Mucosa of gallbladder (tissue), 1 donor: Measurements from ENCODE around the gene PRKCZ. TPM values are rescaled to one million over a fixed set of nuclear protein-coding genes. Genes with fewer than 3 reads are reported as not detected.

Experiments used
- DNase-seq: peaks from one replicate; pipeline ENCODE4 v3.0.0-alpha.2; 2020; ENCODE audit warnings: low spot score
- total RNA-seq: library from RNA; stranded (reverse); gene quantifications from one replicate; pipeline ENCODE4 v1.2.1, GENCODE V29; 2021
- donor health status: DM: no; HTN: no; CAD: no.

The PRKCZ gene
- total RNA-seq, 1 donor from 2014 or later, result 29.8 TPM

- peak; percentile 81 for DNase-seq
Measured at GRCh38 chr1:2229037-2229864, 179.0 kb downstream of the PRKCZ start.

DNA sequence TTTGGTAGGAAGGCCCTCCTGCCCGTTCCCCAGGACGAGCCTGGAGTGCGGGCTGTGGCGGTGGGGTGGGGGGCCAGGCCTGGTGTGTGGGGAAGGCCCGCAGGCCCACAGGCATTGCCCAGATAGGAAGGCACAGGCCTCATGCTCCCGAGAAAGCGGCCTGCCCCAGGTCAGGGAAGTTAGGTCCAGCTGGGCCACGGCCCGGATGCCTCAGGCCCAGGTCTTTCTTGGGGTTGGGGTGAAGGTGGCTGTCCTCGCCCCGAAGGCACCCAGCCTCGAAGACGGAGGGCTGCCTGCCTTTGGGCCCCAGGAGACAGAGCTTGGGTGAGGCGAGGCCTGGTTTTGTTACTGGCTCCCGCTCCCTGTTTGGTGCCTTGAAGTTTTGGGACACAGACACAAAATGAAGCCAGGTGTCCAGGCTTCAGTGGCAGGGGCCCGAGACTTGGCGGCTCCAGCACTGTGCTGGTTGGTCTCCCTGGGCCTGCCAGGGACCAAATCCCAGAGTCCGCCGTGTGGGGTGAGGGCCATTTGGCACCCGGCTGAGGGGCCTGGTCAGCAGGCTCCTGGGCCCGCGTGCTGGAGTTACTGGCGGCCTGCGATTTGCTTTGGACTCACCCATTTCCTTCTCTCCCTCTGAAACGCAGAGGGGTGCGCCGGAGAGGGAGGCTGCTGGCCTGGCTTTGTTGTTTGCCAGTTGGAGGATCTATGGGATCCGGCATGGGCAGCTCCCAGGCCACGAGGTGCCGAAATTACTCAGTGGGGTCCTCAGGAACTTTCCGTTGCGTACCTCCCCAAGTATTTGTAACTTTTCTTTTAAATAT is 179.9 kb downstream of the PRKCZ start:
- DNase-seq, result no peak

GRCh38 chr1:2230781-2231531 is 180.7 kb downstream of the PRKCZ start:
- DNase-seq, result no peak

DNA sequence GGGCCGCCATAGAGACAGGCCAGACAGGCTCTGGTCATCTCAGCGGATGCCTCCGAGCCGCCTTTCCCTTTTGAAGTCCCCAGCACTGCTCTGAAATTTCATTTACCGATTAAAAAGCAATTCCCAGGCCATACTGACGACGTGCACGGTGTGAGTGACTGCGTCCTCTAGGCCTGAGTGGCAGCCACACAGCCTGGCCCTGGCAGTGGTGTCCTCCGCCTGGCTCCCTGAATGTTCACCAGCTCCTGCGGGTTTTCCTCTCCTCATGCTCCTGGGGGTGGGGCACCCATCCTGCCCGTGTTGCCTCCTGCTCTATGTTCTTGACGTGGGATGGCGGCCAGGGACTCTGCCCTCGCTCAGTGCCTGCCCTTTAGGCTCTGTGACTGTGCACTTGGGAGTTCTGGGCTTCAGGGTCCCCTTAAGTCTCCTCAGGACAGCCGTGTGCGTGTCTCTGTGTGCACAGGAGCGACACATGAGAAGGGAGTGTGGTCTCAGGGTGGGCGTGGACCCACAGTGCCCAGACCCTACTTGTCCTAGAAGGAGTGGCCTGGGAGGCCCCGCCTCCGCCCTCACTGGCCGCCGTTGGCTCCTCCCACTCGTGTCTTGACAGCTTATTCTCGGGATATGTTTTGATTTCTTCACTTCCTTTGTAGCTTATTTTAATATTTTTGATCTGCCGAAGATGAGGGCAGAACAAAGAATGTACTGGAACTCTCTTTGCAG is 181.5 kb downstream of the PRKCZ start:
- peak; percentile 82 for DNase-seq

DNA sequence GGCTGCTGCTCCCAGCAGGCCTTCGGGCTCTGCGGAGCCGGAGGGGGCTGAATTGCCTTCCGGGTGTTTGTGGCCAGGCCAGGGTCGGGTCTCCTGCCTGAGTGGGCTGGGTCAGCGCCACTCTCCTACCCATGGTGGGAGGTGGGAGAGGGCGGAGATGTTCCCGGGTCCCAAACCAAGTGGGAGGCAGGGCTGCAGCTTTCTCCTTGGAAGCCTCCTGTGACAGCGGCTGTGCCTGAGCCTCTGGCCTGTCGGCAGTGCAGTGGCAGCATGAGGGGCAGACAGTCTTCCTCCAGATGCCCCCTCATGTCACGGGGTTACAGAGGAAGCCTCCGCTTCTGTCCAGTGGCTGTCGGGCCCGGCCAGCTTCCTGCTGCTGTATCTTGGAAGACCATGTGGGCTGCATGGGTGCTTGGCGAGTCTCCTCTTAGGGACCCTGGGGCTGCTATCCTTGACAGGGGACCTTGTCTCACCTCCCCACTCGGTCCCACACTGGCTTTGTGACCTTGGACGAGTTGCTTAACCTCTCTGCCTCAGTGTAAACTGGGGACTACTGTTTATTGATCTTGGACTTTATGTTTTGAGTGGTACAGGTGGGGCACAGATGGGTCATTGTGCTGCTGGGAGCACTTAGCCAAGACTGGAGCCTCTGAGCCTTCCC is 182.2 kb downstream of the PRKCZ start:
- DNase-seq, result no peak

DNA sequence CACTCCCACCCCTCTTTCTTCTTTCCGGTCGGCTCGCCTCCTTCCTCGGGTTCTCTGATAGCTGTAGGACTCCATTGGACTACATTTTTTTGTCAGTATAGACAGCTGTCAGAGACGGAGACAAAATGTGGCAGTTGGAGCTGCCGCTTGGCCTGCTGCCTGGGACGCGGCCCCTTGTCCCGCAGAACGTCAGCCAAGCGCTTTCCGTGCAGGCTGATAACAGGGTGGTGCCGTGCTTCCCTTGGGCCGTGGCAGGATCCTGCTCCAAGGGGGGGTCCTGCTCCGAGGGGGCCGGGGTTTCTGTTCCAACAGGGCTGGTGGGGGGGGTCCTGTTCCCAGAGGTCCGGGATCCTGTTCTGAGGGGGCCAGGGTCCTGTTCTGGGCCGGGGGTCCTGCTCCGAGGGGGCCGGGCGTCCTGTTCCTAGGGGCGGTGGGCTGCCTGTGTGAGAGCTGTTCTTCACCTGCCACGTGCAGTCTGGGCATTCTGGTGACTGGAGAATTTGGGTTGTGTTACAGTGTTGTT is 182.8 kb downstream of the PRKCZ start:
- no peak for DNase-seq

GRCh38 chr1:2233468-2233867 is 183.3 kb downstream of the PRKCZ start:
- DNase-seq, result no peak

- DNase-seq, result peak; percentile 83
Measured at GRCh38 chr1:2233997-2234761, 184.0 kb downstream of the PRKCZ start.

DNA sequence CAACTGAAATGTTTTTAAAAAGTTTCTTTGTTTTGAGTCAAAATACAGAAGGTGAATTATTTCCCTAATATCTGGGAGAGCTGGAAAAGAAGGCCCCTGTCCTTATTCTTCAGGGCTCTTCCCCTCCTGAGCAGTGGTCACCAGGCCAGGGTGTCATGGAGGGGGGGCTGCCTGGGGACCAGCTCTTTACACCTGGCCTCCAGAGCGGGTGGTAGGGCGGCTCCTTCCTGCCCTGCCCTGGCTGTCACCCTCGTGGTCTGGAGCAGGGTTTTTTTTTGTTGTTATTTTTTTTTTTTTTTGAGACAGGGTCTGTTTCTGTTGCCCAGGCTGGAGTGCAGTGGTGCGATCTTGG is 184.5 kb downstream of the PRKCZ start:
- no peak for DNase-seq

Other genes with a start within 250 kb of the PRKCZ start
- 338 TPM for gene GNB1, start 159.3 kb upstream of the PRKCZ start, total RNA-seq
- 0.32 TPM for gene CALML6, start 135.2 kb upstream of the PRKCZ start, total RNA-seq
- 2.4 TPM for gene TMEM52, start 131.1 kb upstream of the PRKCZ start, total RNA-seq
- not detected for gene CFAP74, start 46.6 kb upstream of the PRKCZ start, total RNA-seq
- 1.2 TPM for gene GABRD, start 31.1 kb upstream of the PRKCZ start, total RNA-seq
- 74.2 TPM for gene FAAP20, start 144.4 kb downstream of the PRKCZ start, total RNA-seq
- gene SKI, start 177.9 kb downstream of the PRKCZ start, total RNA-seq, result 78.9 TPM